Endothelial cell of umbilical vein (primary cell): Measurements from ENCODE around the gene FSTL4. TPM values are rescaled to one million over a fixed set of nuclear protein-coding genes. Genes with fewer than 3 reads are reported as not detected.

ENCODE experiments used
- BruUV-seq: library from RNA; stranded (reverse); fragments of 400-500 nt; replicated peaks from 2 replicates; lab custom pipeline; 2021; lab: Mats Ljungman, UMichigan
- CTCF ChIA-PET: fragments of 300-600, 350-600 bp; sonication (Branson Sonifier 250); formaldehyde crosslinking; loops from one replicate; lab custom pipeline; 2021; ENCODE audit warnings: antibody characterized with exemption, inconsistent platforms; lab: Charles Lee
- POLR2A ChIA-PET: fragments of 300-600, 350-600 bp; sonication (Branson Sonifier 250); formaldehyde crosslinking; loops from one replicate; lab custom pipeline; 2021; ENCODE audit warnings: antibody characterized with exemption, inconsistent platforms; lab: Charles Lee
- DNase-seq: peaks from one replicate; pipeline ENCODE4 v3.0.0-alpha.2; 2011; ENCODE audit warnings: low read depth, low spot score
- FAIRE-seq: peaks from 2 replicates; lab custom pipeline; 2011; peaks lifted over from hg19 to GRCh38; lab: Jason Lieb, UNC
- H2AFZ ChIP-seq: 2 replicates; pipeline ENCODE4 v1.6.0; 2012; ENCODE audit warnings: low read depth, low read length, control low read depth, inconsistent platforms
- H3K27ac ChIP-seq: 2 replicates; pipeline ENCODE4 v1.5.1; 2011; ENCODE audit warnings: low read depth, mild to moderate bottlenecking, control low read depth, low read length, moderate library complexity; ENCODE audit not compliant: insufficient read depth
- H3K27me3 ChIP-seq, 2 experiments: 2 replicates each; pipeline versions ENCODE4 v1.6.0 to v1.6.1; 2011; ENCODE audit warnings: low read length in 2 of 2, mixed read lengths in 1 of 2; ENCODE audit not compliant: control insufficient read depth in 2 of 2, insufficient read depth in 2 of 2
- H3K36me3 ChIP-seq, 2 experiments: 2 replicates in 1 of 2; 3 replicates in 1 of 2; pipeline ENCODE4 v1.5.1; 2011; ENCODE audit warnings: low read length in 2 of 2, mild to moderate bottlenecking in 1 of 2, moderate library complexity in 1 of 2; ENCODE audit not compliant: control insufficient read depth in 2 of 2, insufficient read depth in 2 of 2; ENCODE audit errors: extremely low read depth in 1 of 2
- H3K4me1 ChIP-seq: 3 replicates; pipeline ENCODE4 v1.5.1; 2011; ENCODE audit warnings: mild to moderate bottlenecking, low read length; ENCODE audit not compliant: control insufficient read depth, insufficient read depth; ENCODE audit errors: extremely low read depth
- H3K4me2 ChIP-seq: 2 replicates; pipeline ENCODE4 v1.6.1; 2011; ENCODE audit warnings: low read length, control low read depth, mixed read lengths; ENCODE audit not compliant: insufficient read depth
- H3K4me3 ChIP-seq, 3 experiments: fragments of 200-600 bp in 1 of 3; sonication (generic), shearing (Covaris generic) in 1 of 3; replicated peaks in 1 of 3; 2 replicates each; pipeline ENCODE4 v1.5.1; 2011 to 2016; ENCODE audit warnings: control low read depth in 3 of 3, low read length in 3 of 3, mild to moderate bottlenecking in 2 of 3, inconsistent platforms in 1 of 3, low read depth in 1 of 3, moderate library complexity in 1 of 3; ENCODE audit not compliant: insufficient read depth in 1 of 3
- H3K79me2 ChIP-seq: 2 replicates; pipeline ENCODE4 v1.6.0; 2012; ENCODE audit warnings: low read length, inconsistent platforms; ENCODE audit not compliant: control insufficient read depth, insufficient read depth
- H3K9ac ChIP-seq: replicated peaks from 2 replicates; pipeline ENCODE3; 2011; ENCODE audit warnings: low read length, control low read depth; ENCODE audit not compliant: insufficient read depth; ENCODE audit errors: extremely low read depth
- H3K9me1 ChIP-seq: replicated peaks from 3 replicates; pipeline ENCODE4 v1.6.0; 2011; ENCODE audit warnings: mild to moderate bottlenecking, low read length; ENCODE audit not compliant: control insufficient read depth, insufficient read depth; ENCODE audit errors: extremely low read depth
- H3K9me3 ChIP-seq: replicated peaks from 2 replicates; pipeline ENCODE4 v1.5.1; 2012; ENCODE audit warnings: low read length, inconsistent platforms; ENCODE audit not compliant: control insufficient read depth, insufficient read depth
- H4K20me1 ChIP-seq: replicated peaks from 2 replicates; pipeline ENCODE3; 2011; ENCODE audit warnings: mild to moderate bottlenecking, low read length; ENCODE audit not compliant: control insufficient read depth, insufficient read depth; ENCODE audit errors: extremely low read depth
- FOS ChIP-seq: IDR thresholded peaks from 2 replicates; pipeline ENCODE4 v1.6.1; 2011; ENCODE audit warnings: mild to moderate bottlenecking, low read length, moderate library complexity, borderline replicate concordance; ENCODE audit not compliant: insufficient read depth
- GATA2 ChIP-seq: IDR thresholded peaks from 2 replicates; pipeline ENCODE4 v1.7.0; 2011; ENCODE audit warnings: low read depth, mild to moderate bottlenecking, moderate library complexity, mixed read lengths, low read length; ENCODE audit not compliant: insufficient read length, insufficient read depth
- MAX ChIP-seq: IDR thresholded peaks from 2 replicates; pipeline ENCODE4 v1.6.1; 2011; ENCODE audit not compliant: insufficient read depth, insufficient read length
- MYC ChIP-seq: IDR thresholded peaks from one replicate; pipeline ENCODE4 v1.6.1; 2011; ENCODE audit warnings: mild to moderate bottlenecking, low read depth, low read length
- POLR2A ChIP-seq: IDR thresholded peaks from 2 replicates; pipeline ENCODE4 v1.6.1; 2012; ENCODE audit warnings: low read depth, mild to moderate bottlenecking, control low read depth, low read length
- POLR2AphosphoS5 ChIP-seq: IDR thresholded peaks from 2 replicates; pipeline ENCODE4 v1.6.1; 2012; ENCODE audit warnings: low read depth, mild to moderate bottlenecking, control low read depth, low read length, moderate library complexity; ENCODE audit not compliant: insufficient read depth
- dilution Hi-C: fragments of 300-500 bp; cut with MboI; formaldehyde crosslinking; loops from one replicate; pipeline ENCODE4 v1.15.0; 2019; ENCODE audit warnings: low sequenced_read_pairs; ENCODE audit not compliant: extremely low pct_ligation_motif_present
- intact Hi-C: fragments of 100-400 bp; cut with micrococcal nuclease; formaldehyde crosslinking; loops from one replicate; pipeline ENCODE4 v1.10.0; 2022
- polyA plus RNA-seq, 4 experiments: library from polyadenylated mRNA; depleted of rRNA in 3 of 4; stranded (reverse) in 3 of 4; unstranded in 1 of 4; fragments of >200 nt; gene quantifications; 2 replicates each; pipeline versions ENCODE4 v1.2.1 to v1.2.3, GENCODE V29; 2011 to 2012; ENCODE audit warnings: missing spikeins in 1 of 4
- total RNA-seq: library from RNA; stranded (reverse); gene quantifications from 2 replicates; pipeline ENCODE4 v1.2.3, GENCODE V29; 2021
- TF ChIP-seq, protein P1 (sequence below), 2 donors: IDR thresholded peaks; 1 replicate in 1 of 2; 2 replicates in 1 of 2; pipeline ENCODE4 v1.5.1; 2011; ENCODE audit warnings: low read length in 2 of 2, mild to moderate bottlenecking in 2 of 2, moderate library complexity in 2 of 2, control low read depth in 1 of 2, inconsistent platforms in 1 of 2, low read depth in 1 of 2; ENCODE audit not compliant: insufficient read depth in 1 of 2; ENCODE audit errors: extremely low read depth in 1 of 2

FSTL4 gene
- total and polyA plus RNA-seq, 2 donors (not counting 3 experiments of a cell fraction or from before 2014, with no cell fraction given), result 0.18 TPM; not detected in 1

DNA sequence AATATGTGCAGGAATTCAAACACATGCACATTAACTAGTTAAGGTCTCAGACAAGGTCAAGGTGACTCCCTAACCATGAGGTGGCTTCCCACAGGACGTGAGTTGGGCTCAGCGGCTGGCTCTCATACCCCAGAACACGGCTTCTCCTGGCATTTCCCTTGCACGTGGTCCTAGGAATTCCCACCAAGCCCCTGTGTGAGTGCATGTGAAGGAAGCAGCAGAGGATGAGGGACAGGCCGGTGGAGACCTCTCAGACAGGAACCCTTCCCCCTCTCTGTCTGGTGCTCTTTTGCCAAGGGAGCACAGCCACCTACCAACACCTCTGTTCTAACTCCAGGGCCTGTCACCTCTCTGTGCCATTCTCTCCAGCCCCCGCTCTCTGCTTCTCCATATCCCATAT lies 271.0 kb downstream of the FSTL4 start:
- no peaks in the 10 kb centered on the region for H3K9me1 ChIP-seq
- ChIA-PET CTCF (no interaction called here), POLR2A (no interaction called here)
- dilution Hi-C loops, result no loop called here
- no peaks in the 10 kb centered on the region for H3K27me3 ChIP-seq
- H2AFZ ChIP-seq, result no peak overlapping the region
- H3K4me2 ChIP-seq, result no peak overlapping the region
- H3K27ac ChIP-seq, result no peak overlapping the region
- H4K20me1 ChIP-seq, result no peaks in the 10 kb centered on the region
- FAIRE-seq (no peak), DNase-seq (no peak)
- no peaks in the 10 kb centered on the region for H3K36me3 ChIP-seq
- no peak for TF ChIP-seq POLR2A
- no peak for TF ChIP-seq GATA2
- TF ChIP-seq MYC, result no peak
- no peak for TF ChIP-seq MAX
- TF ChIP-seq, protein P1, sequence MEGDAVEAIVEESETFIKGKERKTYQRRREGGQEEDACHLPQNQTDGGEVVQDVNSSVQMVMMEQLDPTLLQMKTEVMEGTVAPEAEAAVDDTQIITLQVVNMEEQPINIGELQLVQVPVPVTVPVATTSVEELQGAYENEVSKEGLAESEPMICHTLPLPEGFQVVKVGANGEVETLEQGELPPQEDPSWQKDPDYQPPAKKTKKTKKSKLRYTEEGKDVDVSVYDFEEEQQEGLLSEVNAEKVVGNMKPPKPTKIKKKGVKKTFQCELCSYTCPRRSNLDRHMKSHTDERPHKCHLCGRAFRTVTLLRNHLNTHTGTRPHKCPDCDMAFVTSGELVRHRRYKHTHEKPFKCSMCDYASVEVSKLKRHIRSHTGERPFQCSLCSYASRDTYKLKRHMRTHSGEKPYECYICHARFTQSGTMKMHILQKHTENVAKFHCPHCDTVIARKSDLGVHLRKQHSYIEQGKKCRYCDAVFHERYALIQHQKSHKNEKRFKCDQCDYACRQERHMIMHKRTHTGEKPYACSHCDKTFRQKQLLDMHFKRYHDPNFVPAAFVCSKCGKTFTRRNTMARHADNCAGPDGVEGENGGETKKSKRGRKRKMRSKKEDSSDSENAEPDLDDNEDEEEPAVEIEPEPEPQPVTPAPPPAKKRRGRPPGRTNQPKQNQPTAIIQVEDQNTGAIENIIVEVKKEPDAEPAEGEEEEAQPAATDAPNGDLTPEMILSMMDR (IDR thresholded peaks at IDR 0.05; ENCODE audit: extremely low read depth in 1 of 2, insufficient read depth in 1 of 2, low read depth in 1 of 2, low read length in 2 of 2), result no peak
- no peak for TF ChIP-seq POLR2AphosphoS5
- TF ChIP-seq FOS, result no peak
- H3K79me2 ChIP-seq, result no peaks in the 10 kb centered on the region
- intact Hi-C loops, result no loop called here
- H3K9ac ChIP-seq, result no peak overlapping the region
- H3K9me3 ChIP-seq, result no peaks in the 10 kb centered on the region
- no peak overlapping the region for H3K4me3 ChIP-seq
- no TSS peak for BruUV-seq
- H3K4me1 ChIP-seq, result no peaks in the 10 kb centered on the region
